Hematopoietic multipotent progenitor cell treated with erythropoietin and hydrocortisone succinate and interleukin-3 and kit ligand, for 8 days (in vitro differentiated cells): Measurements from ENCODE around the gene MZF1.

Experiments
- DNase-seq: peaks from one replicate; pipeline ENCODE4 v3.0.0-alpha.2; 2015

The MZF1 gene

GRCh38 chr19:58569943-58570670, 3.0 kb downstream of the MZF1 start:
- no peak for DNase-seq

- DNase-seq: no peak
These were observed 3.8 kb downstream of the MZF1 start for GRCh38 chr19:58569191-58569942.

- peak; percentile 86 for DNase-seq
These were observed 4.5 kb downstream of the MZF1 start for GRCh38 chr19:58568453-58569130.

- DNase-seq: no peak
These were observed 6.1 kb downstream of the MZF1 start for GRCh38 chr19:58566989-58567388.

- DNase-seq: no peak
These were observed 9.3 kb downstream of the MZF1 start for GRCh38 chr19:58563823-58564222.

- DNase-seq: peak; percentile 54
These were observed 10.0 kb downstream of the MZF1 start for GRCh38 chr19:58563034-58563573.

GRCh38 chr19:58562122-58563033, 10.8 kb downstream of the MZF1 start:
- DNase-seq: peak; percentile 52

GRCh38 chr19:58561373-58562121, 11.6 kb downstream of the MZF1 start:
- DNase-seq: no peak

- no peak for DNase-seq
These were observed 12.2 kb downstream of the MZF1 start for GRCh38 chr19:58560921-58561320.

- no peak for DNase-seq
These were observed 12.9 kb downstream of the MZF1 start for GRCh38 chr19:58560007-58560887.

GRCh38 chr19:58559275-58560006, 13.7 kb downstream of the MZF1 start:
- DNase-seq: peak; percentile 94

- DNase-seq: peak; percentile 98
These were observed 14.4 kb downstream of the MZF1 start for GRCh38 chr19:58558623-58559274.

GRCh38 chr19:58558066-58558622, 15.0 kb downstream of the MZF1 start, which contains the start of gene UBE2M:
UBE2M (minus strand) TSS chr19:58558611; CDS start chr19:58558381, 230 bp downstream.
- DNase-seq: no peak

- no peak for DNase-seq
These were observed 15.7 kb downstream of the MZF1 start for GRCh38 chr19:58557221-58558065.

GRCh38 chr19:58556622-58557220, 16.4 kb downstream of the MZF1 start:
- DNase-seq: no peak

- no peak for DNase-seq
These were observed 17.1 kb downstream of the MZF1 start for GRCh38 chr19:58555920-58556621.
